ENCODE measurements around the gene KIAA0930.
A peak's percentile ranks its signal among the peaks of the same experiment; 100 is the strongest.
"Not testable (repeated sequence)": the region's sequence is repeated elsewhere in the genome, so short reads cannot be mapped to it uniquely, and the experiment has no call there.

KIAA0930 gene

GRCh38 chr22:45200860-45201511, 39.7 kb downstream of the KIAA0930 start:
- ATAC-seq = no peak
- no peak for DNase-seq

- no peak for ATAC-seq
- no peak for DNase-seq
Measured at GRCh38 chr22:45200230-45200629, 40.5 kb downstream of the KIAA0930 start.

- DNase-seq = no peak
- ATAC-seq = no peak
Measured at GRCh38 chr22:45199723-45200122, 41.0 kb downstream of the KIAA0930 start.

- ATAC-seq (no peak), DNase-seq (no peak)
Measured at GRCh38 chr22:45198463-45198795, 42.3 kb downstream of the KIAA0930 start.

GRCh38 chr22:45197606-45198462, 42.9 kb downstream of the KIAA0930 start:
- no peak for ATAC-seq
- DNase-seq = no peak

GRCh38 chr22:45196926-45197605, 43.6 kb downstream of the KIAA0930 start:
- ATAC-seq = no peak
- DNase-seq = no peak

- no peak for DNase-seq
- ATAC-seq = no peak
Measured at GRCh38 chr22:45196308-45196707, 44.4 kb downstream of the KIAA0930 start.

- ATAC-seq (no peak), DNase-seq (no peak)
Measured at GRCh38 chr22:45195616-45196015, 45.1 kb downstream of the KIAA0930 start.

GRCh38 chr22:45194686-45195085, 46.0 kb downstream of the KIAA0930 start:
- ATAC-seq = no peak
- DNase-seq = no peak

- ATAC-seq = no peak
- DNase-seq = no peak
Measured at GRCh38 chr22:45192701-45193187, 48.0 kb downstream of the KIAA0930 start.

GRCh38 chr22:45191746-45192145, 48.9 kb downstream of the KIAA0930 start:
- ATAC-seq, DNase-seq: not testable (repeated sequence)

- DNase-seq (no peak), ATAC-seq (no peak)
Measured at GRCh38 chr22:45190202-45190872, 50.4 kb downstream of the KIAA0930 start.

GRCh38 chr22:45188779-45189178, 51.9 kb downstream of the KIAA0930 start:
- ATAC-seq (no peak), DNase-seq (no peak)

- no peak for DNase-seq
- ATAC-seq = no peak
Measured at GRCh38 chr22:45187891-45188290, 52.8 kb downstream of the KIAA0930 start.

GRCh38 chr22:45185718-45186514, 54.8 kb downstream of the KIAA0930 start:
- peak; percentile 59 for ATAC-seq

GRCh38 chr22:45183974-45184373, 56.7 kb downstream of the KIAA0930 start:
- no peak for DNase-seq
- ATAC-seq = no peak

More at GRCh38 chr22:45185718-45186514, 54.8 kb downstream of the KIAA0930 start:
- no peak for DNase-seq

- ATAC-seq = no peak
- no peak for DNase-seq
Measured at GRCh38 chr22:45181766-45182165, 58.9 kb downstream of the KIAA0930 start.

GRCh38 chr22:45181240-45181639, 59.5 kb downstream of the KIAA0930 start:
- ATAC-seq (no peak), DNase-seq (no peak)

GRCh38 chr22:45180146-45180679, 60.5 kb downstream of the KIAA0930 start:
- no peak for ATAC-seq

GRCh38 chr22:45179276-45180049, 61.2 kb downstream of the KIAA0930 start:
- ATAC-seq = peak; percentile 59
- no peak for DNase-seq

More at GRCh38 chr22:45180146-45180679, 60.5 kb downstream of the KIAA0930 start:
- no peak for DNase-seq

Data from stimulated activated naive CD8-positive, alpha-beta T cell treated with anti-CD3 and anti-CD28 coated beads, Interleukin-15, Interleukin-2, amounts not matched to agents 100 U/mL and 50 U/mL, for 24 hours (primary cell).